Measurements from ENCODE around the gene HOXA13.
A peak's percentile ranks its signal among the peaks of the same experiment; 100 is the strongest.

Gene HOXA13

GRCh38 chr7:27159266-27160144 is 40.4 kb downstream of the HOXA13 start:
- TF ChIP-seq, protein P1, sequence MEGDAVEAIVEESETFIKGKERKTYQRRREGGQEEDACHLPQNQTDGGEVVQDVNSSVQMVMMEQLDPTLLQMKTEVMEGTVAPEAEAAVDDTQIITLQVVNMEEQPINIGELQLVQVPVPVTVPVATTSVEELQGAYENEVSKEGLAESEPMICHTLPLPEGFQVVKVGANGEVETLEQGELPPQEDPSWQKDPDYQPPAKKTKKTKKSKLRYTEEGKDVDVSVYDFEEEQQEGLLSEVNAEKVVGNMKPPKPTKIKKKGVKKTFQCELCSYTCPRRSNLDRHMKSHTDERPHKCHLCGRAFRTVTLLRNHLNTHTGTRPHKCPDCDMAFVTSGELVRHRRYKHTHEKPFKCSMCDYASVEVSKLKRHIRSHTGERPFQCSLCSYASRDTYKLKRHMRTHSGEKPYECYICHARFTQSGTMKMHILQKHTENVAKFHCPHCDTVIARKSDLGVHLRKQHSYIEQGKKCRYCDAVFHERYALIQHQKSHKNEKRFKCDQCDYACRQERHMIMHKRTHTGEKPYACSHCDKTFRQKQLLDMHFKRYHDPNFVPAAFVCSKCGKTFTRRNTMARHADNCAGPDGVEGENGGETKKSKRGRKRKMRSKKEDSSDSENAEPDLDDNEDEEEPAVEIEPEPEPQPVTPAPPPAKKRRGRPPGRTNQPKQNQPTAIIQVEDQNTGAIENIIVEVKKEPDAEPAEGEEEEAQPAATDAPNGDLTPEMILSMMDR (conservative IDR thresholded peaks at IDR 0.05; ENCODE audit: low read depth) = no peak
- peak overlapping the region; percentile 94 for H3K27ac ChIP-seq
- ChIA-PET CTCF (interaction anchor here (0.7 to 1.3 kb wide), 4 partner anchors 9 to 352 kb away, joined by 3 to 4 read pairs (median 3); no protein-coding TSS in a partner anchor), POLR2A (ENCODE audit: low non-redundant PET) (no interaction called here)
- DNase-seq (ENCODE audit: low spot score) = no peak

GRCh38 chr7:27158436-27159265 is 41.2 kb downstream of the HOXA13 start:
- no peak for DNase-seq (ENCODE audit: low spot score)
- CTCF ChIA-PET = interaction anchor here (0.7 to 1.3 kb wide), 4 partner anchors 8 to 75 kb away, joined by 3 to 4 read pairs (median 3); no protein-coding TSS in a partner anchor
- peak overlapping the region; percentile 19; the same call in 1 of the 2 replicates for H3K27ac ChIP-seq
- TF ChIP-seq, protein P1 (conservative IDR thresholded peaks at IDR 0.05; ENCODE audit: low read depth) = no peak
- POLR2A ChIA-PET (ENCODE audit: low non-redundant PET) = no interaction called here

DNA sequence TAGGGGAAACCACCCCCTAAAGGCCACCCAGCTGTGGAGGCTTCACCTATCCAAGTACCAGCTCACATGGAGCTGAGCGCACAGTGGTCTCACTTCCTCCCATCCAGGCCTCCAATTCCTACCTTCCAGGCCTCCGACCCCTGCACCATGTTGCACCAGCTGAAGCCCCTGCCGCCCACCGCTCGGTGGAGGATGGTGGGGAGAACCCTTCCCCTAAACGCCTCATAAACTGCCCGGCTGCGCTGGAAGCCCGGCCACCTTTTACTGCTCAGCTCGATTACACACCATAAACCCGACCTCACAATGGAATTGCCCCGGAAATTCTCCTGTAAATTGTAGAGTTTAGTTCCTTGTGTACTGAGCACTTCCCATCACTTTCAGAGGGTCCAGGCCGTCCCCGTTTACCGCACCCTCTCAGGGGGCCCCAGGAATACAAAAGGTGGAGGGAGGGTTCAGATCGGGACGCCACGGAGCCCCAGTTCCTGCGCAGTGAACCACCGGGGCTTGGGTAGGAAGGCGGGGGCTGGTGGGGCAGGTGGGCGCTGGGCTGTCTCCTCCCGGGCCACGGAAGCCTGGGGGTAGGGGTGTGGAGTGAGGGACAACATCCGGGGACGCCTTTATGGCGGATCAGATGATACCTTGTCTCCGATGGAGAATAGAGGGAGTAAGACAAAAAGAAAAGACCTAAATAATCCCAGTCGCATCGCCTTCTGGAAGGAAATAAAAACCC is 42.0 kb downstream of the HOXA13 start:
- peak overlapping the region; percentile 90 for H3K27ac ChIP-seq
- CTCF ChIA-PET = interaction anchor here (0.7 kb wide), 1 partner anchor 14 kb away, joined by 3 read pairs; no protein-coding TSS in a partner anchor
- TF ChIP-seq, protein P1 (conservative IDR thresholded peaks at IDR 0.05; ENCODE audit: low read depth) = no peak
- DNase-seq (ENCODE audit: low spot score) = no peak
- POLR2A ChIA-PET (ENCODE audit: low non-redundant PET) = no interaction called here

DNA sequence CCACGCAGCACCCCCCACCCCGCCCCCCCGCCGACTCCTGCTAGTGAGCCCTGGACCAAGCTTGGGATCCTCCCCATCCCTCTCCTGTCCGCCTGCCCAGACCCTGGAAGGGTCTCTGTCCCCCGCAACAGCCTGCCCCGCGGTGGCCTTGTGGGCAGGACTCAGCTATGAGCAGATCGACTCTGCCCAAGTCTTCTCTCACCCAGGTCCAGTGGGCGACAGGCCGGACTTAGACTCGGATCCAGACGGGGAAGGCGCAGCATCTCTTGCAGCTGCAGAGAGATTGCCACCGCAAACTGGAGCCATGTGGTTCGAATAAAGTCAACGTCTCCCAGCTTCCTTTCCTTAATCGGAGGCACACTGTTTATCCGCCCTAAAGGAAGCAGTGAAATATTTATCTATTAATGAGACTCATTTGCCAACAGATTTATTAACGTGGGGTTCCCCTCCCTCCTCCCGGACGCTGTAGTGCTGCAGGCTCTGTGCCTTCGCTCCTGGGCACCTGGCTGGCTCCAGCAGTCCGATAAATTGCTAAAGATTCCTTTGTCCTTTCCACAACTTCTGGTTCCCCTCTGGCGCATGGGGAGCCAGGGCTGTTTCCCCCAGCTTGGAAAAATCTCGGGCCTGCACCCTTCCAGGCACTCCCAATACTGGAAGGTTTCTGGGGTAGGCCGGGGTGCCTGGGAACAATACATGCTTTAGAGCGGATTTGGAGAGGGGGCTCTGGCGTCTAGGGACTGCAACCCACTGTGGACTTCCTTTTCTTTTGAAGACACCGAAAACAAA is 42.8 kb downstream of the HOXA13 start:
- POLR2A ChIA-PET (ENCODE audit: low non-redundant PET) = no interaction called here
- CTCF ChIA-PET = interaction anchor here (1.1 to 1.4 kb wide), 2 partner anchors 13 to 489 kb away, joined by 3 to 6 read pairs; partner anchors contain the start of gene HOXA5
- DNase-seq (ENCODE audit: low spot score) = no peak
- H3K27ac ChIP-seq = peak overlapping the region; percentile 90
- TF ChIP-seq, protein P1 (conservative IDR thresholded peaks at IDR 0.05; ENCODE audit: low read depth) = no peak

- ChIA-PET POLR2A (ENCODE audit: low non-redundant PET) (no interaction called here), CTCF (interaction anchor here (1.1 to 1.4 kb wide), 2 partner anchors 13 to 489 kb away, joined by 3 to 6 read pairs; partner anchors contain the start of gene HOXA5)
- H3K27ac ChIP-seq = peak within 1 kb of the TSS; percentile 90
- TF ChIP-seq, protein P1 (conservative IDR thresholded peaks at IDR 0.05; ENCODE audit: low read depth) = no peak
- DNase-seq (ENCODE audit: low spot score) = no peak
Observed at GRCh38 chr7:27156508-27156898, 43.4 kb downstream of the HOXA13 start, which contains the start of gene HOXA7. TSS of gene HOXA7 (minus strand) at chr7:27156675. CDS start at chr7:27156545, 130 bp downstream.
